NCI-H748 (cell line): ENCODE results near the gene S100A16.
"Not testable (repeated sequence)": the region's sequence is repeated elsewhere in the genome, so short reads cannot be mapped to it uniquely, and the experiment has no call there.

Experiments
- DNase-seq: peaks from one replicate; lab custom pipeline; 2025; ENCODE audit not compliant: unreplicated experiment; lab: John Stamatoyannopoulos, UW

The S100A16 gene

GRCh38 chr1:153588033-153588432 is 24.9 kb downstream of the S100A16 start:
- not testable (repeated sequence) for DNase-seq

GRCh38 chr1:153587314-153587713 is 25.6 kb downstream of the S100A16 start:
- DNase-seq, result no peak

- DNase-seq, result no peak
Observed at GRCh38 chr1:153586347-153586746, 26.6 kb downstream of the S100A16 start.

GRCh38 chr1:153585006-153585405 is 27.9 kb downstream of the S100A16 start:
- no peak for DNase-seq

- no peak for DNase-seq
Observed at GRCh38 chr1:153583976-153584375, 29.0 kb downstream of the S100A16 start.

- DNase-seq, result not testable (repeated sequence)
Observed at GRCh38 chr1:153583514-153583913, 29.4 kb downstream of the S100A16 start.

GRCh38 chr1:153582836-153583235 is 30.1 kb downstream of the S100A16 start:
- not testable (repeated sequence) for DNase-seq

GRCh38 chr1:153578936-153579335 is 34.0 kb downstream of the S100A16 start:
- DNase-seq, result no peak

GRCh38 chr1:153578490-153578889 is 34.4 kb downstream of the S100A16 start:
- DNase-seq, result no peak

GRCh38 chr1:153577624-153578051 is 35.3 kb downstream of the S100A16 start:
- DNase-seq, result peak; percentile 12

- DNase-seq, result no peak
Observed at GRCh38 chr1:153577138-153577537, 35.8 kb downstream of the S100A16 start.

- not testable (repeated sequence) for DNase-seq
Observed at GRCh38 chr1:153575497-153575896, 37.4 kb downstream of the S100A16 start.

- not testable (repeated sequence) for DNase-seq
Observed at GRCh38 chr1:153575081-153575491, 37.9 kb downstream of the S100A16 start.

GRCh38 chr1:153573351-153573750 is 39.6 kb downstream of the S100A16 start:
- no peak for DNase-seq

- DNase-seq, result peak; percentile 57
Observed at GRCh38 chr1:153572569-153573015, 40.3 kb downstream of the S100A16 start.

GRCh38 chr1:153571706-153572105 is 41.2 kb downstream of the S100A16 start:
- DNase-seq, result no peak

GRCh38 chr1:153570874-153571273 is 42.1 kb downstream of the S100A16 start:
- peak; percentile 30 for DNase-seq

- no peak for DNase-seq
Observed at GRCh38 chr1:153569465-153569864, 43.5 kb downstream of the S100A16 start.

- DNase-seq, result peak; percentile 91
Observed at GRCh38 chr1:153568367-153569099, 44.4 kb downstream of the S100A16 start.

GRCh38 chr1:153567621-153568366 is 45.1 kb downstream of the S100A16 start:
- no peak for DNase-seq

- DNase-seq, result peak; percentile 74
Observed at GRCh38 chr1:153566414-153567371, 46.2 kb downstream of the S100A16 start.
